CD14-positive monocyte (primary cell): Measurements from ENCODE around the gene SLC35F3. TPM values are rescaled to one million over a fixed set of nuclear protein-coding genes. Genes with fewer than 3 reads are reported as not detected.

Experiments
- DNase-seq, 3 donors: peaks; one replicate each; pipeline ENCODE4 v3.0.0-alpha.2; 2011 to 2022
- H2AFZ ChIP-seq: 2 replicates; pipeline ENCODE4 v1.6.0; 2012; ENCODE audit warnings: mild to moderate bottlenecking, low read depth, low read length, inconsistent platforms; ENCODE audit not compliant: insufficient read depth, poor library complexity, severe bottlenecking
- H3K27ac ChIP-seq, 2 donors: 1 replicate in 1 of 2; 2 replicates in 1 of 2; pipeline ENCODE4 v1.5.1; 2012 to 2013; ENCODE audit warnings: low read length in 2 of 2, control low read depth in 1 of 2, inconsistent platforms in 1 of 2, low read depth in 1 of 2, mild to moderate bottlenecking in 1 of 2
- H3K27me3 ChIP-seq, 2 donors: one replicate each; pipeline versions ENCODE4 v1.6.0 to v1.6.1; 2011 to 2013; ENCODE audit warnings: low read length in 2 of 2; ENCODE audit not compliant: control insufficient read depth in 2 of 2, insufficient read depth in 2 of 2
- H3K36me3 ChIP-seq, 2 donors: replicated peaks in 1 of 2; 1 replicate in 1 of 2; 2 replicates in 1 of 2; pipeline versions ENCODE4 v1.5.1 to v1.6.1; 2012 to 2013; ENCODE audit warnings: low read length in 2 of 2, control low read depth in 1 of 2, inconsistent platforms in 1 of 2, mild to moderate bottlenecking in 1 of 2; ENCODE audit not compliant: insufficient read depth in 2 of 2, control insufficient read depth in 1 of 2
- H3K4me1 ChIP-seq, 2 donors: 1 replicate in 1 of 2; 2 replicates in 1 of 2; pipeline versions ENCODE4 v1.5.1 to v1.6.1; 2012 to 2013; ENCODE audit warnings: low read length in 2 of 2, control low read depth in 1 of 2, inconsistent platforms in 1 of 2, mild to moderate bottlenecking in 1 of 2, moderate library complexity in 1 of 2; ENCODE audit not compliant: insufficient read depth in 2 of 2, control insufficient read depth in 1 of 2
- H3K4me2 ChIP-seq: replicated peaks from 2 replicates; pipeline ENCODE3; 2012; ENCODE audit warnings: low read length, moderate library complexity, mild to moderate bottlenecking; ENCODE audit not compliant: poor library complexity, severe bottlenecking; ENCODE audit errors: extremely low read depth
- H3K4me3 ChIP-seq, 3 experiments: fragments of 200-600 bp in 1 of 3; sonication (generic) in 1 of 3; replicated peaks in 1 of 3; 1 replicate in 2 of 3; 2 replicates in 1 of 3; pipeline ENCODE4 v1.5.1; 2011 to 2013; ENCODE audit warnings: low read length in 3 of 3, mild to moderate bottlenecking in 3 of 3, control low read depth in 2 of 3, low read depth in 2 of 3, inconsistent platforms in 1 of 3, moderate library complexity in 1 of 3
- H3K79me2 ChIP-seq: 2 replicates; pipeline ENCODE4 v1.6.0; 2012; ENCODE audit warnings: mild to moderate bottlenecking, control low read depth, inconsistent platforms, low read length, moderate library complexity; ENCODE audit not compliant: insufficient read depth
- H3K9ac ChIP-seq: 2 replicates; pipeline ENCODE4 v1.6.0; 2017; ENCODE audit warnings: low read length, mild to moderate bottlenecking; ENCODE audit not compliant: insufficient read depth, poor library complexity, severe bottlenecking
- H3K9me3 ChIP-seq, 2 donors: replicated peaks in 1 of 2; 1 replicate in 1 of 2; 2 replicates in 1 of 2; pipeline versions ENCODE4 v1.5.1 to v1.6.1; 2012 to 2013; ENCODE audit warnings: low read length in 2 of 2, control low read depth in 1 of 2; ENCODE audit not compliant: control insufficient read depth in 1 of 2, insufficient read depth in 1 of 2
- H4K20me1 ChIP-seq: 2 replicates; pipeline ENCODE4 v1.6.0; 2012; ENCODE audit warnings: mild to moderate bottlenecking, low read length, control low read depth, moderate library complexity; ENCODE audit not compliant: insufficient read depth
- H3K27ac Mint-ChIP-seq, 7 donors: one replicate each; pipeline ENCODE4 v1.8.0; 2020; ENCODE audit warnings: mild to moderate bottlenecking in 7 of 7, mixed read lengths in 7 of 7, moderate library complexity in 6 of 7, inconsistent platforms in 2 of 7
- H3K27me3 Mint-ChIP-seq, 3 donors: one replicate each; pipeline ENCODE4 v1.8.0; 2021 to 2022; ENCODE audit warnings: low read depth in 3 of 3, mild to moderate bottlenecking in 3 of 3, mixed read lengths in 3 of 3, moderate library complexity in 3 of 3, inconsistent platforms in 1 of 3
- H3K36me3 Mint-ChIP-seq, 2 donors: one replicate each; pipeline ENCODE4 v1.8.0; 2020; ENCODE audit warnings: mixed read lengths in 2 of 2, inconsistent platforms in 1 of 2, mild to moderate bottlenecking in 1 of 2
- H3K4me1 Mint-ChIP-seq: one replicate; pipeline ENCODE4 v1.8.0; 2020; ENCODE audit warnings: mild to moderate bottlenecking, mixed read lengths
- H3K4me3 Mint-ChIP-seq, 2 donors: one replicate each; pipeline ENCODE4 v1.8.0; 2020; ENCODE audit warnings: mild to moderate bottlenecking in 2 of 2, mixed read lengths in 2 of 2, moderate library complexity in 1 of 2
- H3K9me3 Mint-ChIP-seq, 7 donors: one replicate each; pipeline ENCODE4 v1.8.0; 2020 to 2022; ENCODE audit warnings: mixed read lengths in 7 of 7, mild to moderate bottlenecking in 6 of 7, moderate library complexity in 6 of 7, inconsistent platforms in 2 of 7
- CTCF ChIP-seq: fragments of 200-600 bp; IDR thresholded peaks from one replicate; pipeline ENCODE4 v1.8.0; 2022; ENCODE audit warnings: antibody characterized with exemption, mild to moderate bottlenecking
- WGBS: methylation state at CpG from one replicate; pipeline ENCODE4 v1.1.5; 2013; ENCODE audit warnings: missing lambda C conversion rate; ENCODE audit not compliant: insufficient coverage; 5-methylcytosine and 5-hydroxymethylcytosine counted together
- intact Hi-C, 2 donors: fragments of 100-400 bp; cut with micrococcal nuclease; formaldehyde crosslinking; loops; one replicate each; pipeline versions ENCODE4 v1.15.0 to v1.15.1; 2023
- polyA plus RNA-seq, 3 donors: library from polyadenylated mRNA; depleted of rRNA in 1 of 3; unstranded in 2 of 3; stranded (reverse) in 1 of 3; fragments of 300-500 nt in 2 of 3; fragments of >200 nt in 1 of 3; fragmentation: Illumina TruSeq in 2 of 3; gene quantifications; 1 replicate in 2 of 3; 2 replicates in 1 of 3; pipeline ENCODE4 v1.2.3, GENCODE V29; 2012 to 2021

SLC35F3 gene
- polyA plus RNA-seq, 3 donors: 0.17 to 0.78 TPM; not detected in 1

DNA sequence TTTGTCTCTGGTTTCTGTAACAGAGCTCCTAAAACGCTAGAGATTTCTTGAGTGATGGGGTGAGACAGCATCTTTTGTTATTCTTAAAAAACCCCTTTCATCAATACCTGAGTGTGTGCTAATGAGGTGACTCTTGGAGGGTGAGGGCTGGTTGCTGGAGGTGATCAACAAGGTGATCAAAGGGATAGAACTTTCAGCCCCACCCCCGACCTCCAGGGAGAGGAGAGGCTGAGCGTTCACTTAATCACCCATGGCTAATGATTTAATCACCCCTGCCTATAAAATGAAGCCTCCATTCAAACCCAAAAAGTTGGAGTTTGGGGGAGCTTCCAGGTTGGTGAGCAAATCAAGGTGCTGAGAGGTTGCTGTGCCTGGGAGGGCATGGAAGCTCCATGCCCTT lies 175.4 kb downstream of the SLC35F3 start:
- H4K20me1 ChIP-seq: no peaks in the 10 kb centered on the region
- Mint-ChIP-seq H3K36me3 (no peaks in the 10 kb centered on the region), H3K27me3 (peaks cover 5 to 10% (median 6%) of the 10 kb centered on the region in 3 donors), H3K4me3 (no peak overlapping the region), H3K9me3 (peaks cover 0 to 3% (median 0%) of the 10 kb centered on the region in 7 donors), H3K27ac (no peak overlapping the region), H3K4me1 (no peaks in the 10 kb centered on the region)
- no peak overlapping the region for H3K4me3 ChIP-seq
- no peak for TF ChIP-seq CTCF
- H3K4me2 ChIP-seq: no peak overlapping the region
- H3K79me2 ChIP-seq: no peaks in the 10 kb centered on the region
- WGBS: no CpG with 5 or more reads among the region's 3 CpGs
- H3K27ac ChIP-seq: no peak overlapping the region
- no peak overlapping the region for H2AFZ ChIP-seq
- no peaks in the 10 kb centered on the region for H3K36me3 ChIP-seq
- no peak overlapping the region for H3K9ac ChIP-seq
- DNase-seq: no peak
- H3K4me1 ChIP-seq: no peaks in the 10 kb centered on the region
- no peaks in the 10 kb centered on the region for H3K9me3 ChIP-seq
- no peaks in the 10 kb centered on the region for H3K27me3 ChIP-seq
- intact Hi-C loops: no loop called here

GRCh38 chr1:234083460-234083859 lies 179.0 kb downstream of the SLC35F3 start:
- H3K9me3 Mint-ChIP-seq: peaks cover 0 to 2% (median 0%) of the 10 kb centered on the region in 7 donors

More at GRCh38 chr1:234083460-234083859, 179.0 kb downstream of the SLC35F3 start:
- Histone ChIP-seq H3K27ac (no peak overlapping the region), H3K9ac (no peak overlapping the region), H2AFZ (no peak overlapping the region), H3K4me1 (no peaks in the 10 kb centered on the region), H3K79me2 (no peaks in the 10 kb centered on the region), H3K4me3 (no peak overlapping the region), H4K20me1 (no peaks in the 10 kb centered on the region), H3K9me3 (no peaks in the 10 kb centered on the region), H3K36me3 (no peaks in the 10 kb centered on the region), H3K27me3 (no peaks in the 10 kb centered on the region), H3K4me2 (no peak overlapping the region)
- intact Hi-C loops: no loop called here
- WGBS: 100% methylated on average over 2 of the region's 2 CpGs
- no peak overlapping the region for H3K4me3 Mint-ChIP-seq
- TF ChIP-seq CTCF: no peak
- no peaks in the 10 kb centered on the region for H3K4me1 Mint-ChIP-seq
- H3K27me3 Mint-ChIP-seq: peaks cover 0 to 3% (median 3%) of the 10 kb centered on the region in 3 donors
- no peaks in the 10 kb centered on the region for H3K36me3 Mint-ChIP-seq
- H3K27ac Mint-ChIP-seq: no peak overlapping the region
- DNase-seq: no peak
